Suppressor macrophage (primary cell): Measurements from ENCODE around the gene LEFTY2.
"Not testable (repeated sequence)": the region's sequence is repeated elsewhere in the genome, so short reads cannot be mapped to it uniquely, and the experiment has no call there.

Source experiments
- DNase-seq, 4 experiments: peaks; one replicate each; pipeline ENCODE4 v3.0.0-alpha.2; 2020 to 2022

LEFTY2 gene

GRCh38 chr1:225899044-225899925, 41.7 kb downstream of the LEFTY2 start:
- DNase-seq, result peak in 1 of 4 experiments; percentile 4

- no peak for DNase-seq
These were observed 43.2 kb downstream of the LEFTY2 start for GRCh38 chr1:225897595-225898514.

GRCh38 chr1:225896937-225897549, 44.0 kb downstream of the LEFTY2 start:
- no peak for DNase-seq

- no peak for DNase-seq
These were observed 44.5 kb downstream of the LEFTY2 start for GRCh38 chr1:225896494-225896893.

GRCh38 chr1:225892307-225892706, 48.7 kb downstream of the LEFTY2 start:
- DNase-seq, result no peak

- no peak for DNase-seq
These were observed 49.6 kb downstream of the LEFTY2 start for GRCh38 chr1:225891229-225891972.

- no peak for DNase-seq
These were observed 50.4 kb downstream of the LEFTY2 start for GRCh38 chr1:225890346-225891228.

GRCh38 chr1:225889743-225890142, 51.3 kb downstream of the LEFTY2 start:
- no peak for DNase-seq

- DNase-seq, result no peak
These were observed 52.0 kb downstream of the LEFTY2 start, which contains the start of gene LEFTY1 for GRCh38 chr1:225888898-225889601. Gene LEFTY1 (minus strand): TSS chr1:225889146. CDS start chr1:225889066, 80 bp downstream.

- DNase-seq, result no peak
These were observed 52.6 kb downstream of the LEFTY2 start for GRCh38 chr1:225888289-225888897.

GRCh38 chr1:225887554-225888288, 53.3 kb downstream of the LEFTY2 start:
- not testable (repeated sequence) for DNase-seq

GRCh38 chr1:225887030-225887314, 54.0 kb downstream of the LEFTY2 start:
- DNase-seq, result no peak
